Liver (tissue), 9 donors: ENCODE measurements around the gene CACNA1A. TPM values are rescaled to one million over a fixed set of nuclear protein-coding genes. Genes with fewer than 3 reads are reported as not detected.

Experiments
- DNase-seq: peaks from one replicate; pipeline ENCODE4 v3.0.0-alpha.2; 2017; ENCODE audit warnings: low spot score
- H3K27ac ChIP-seq, 2 donors: one replicate each; pipeline ENCODE4 v1.7.0; 2013; ENCODE audit warnings: inconsistent platforms in 2 of 2, low read length in 2 of 2, control low read depth in 1 of 2, low read depth in 1 of 2, mild to moderate bottlenecking in 1 of 2
- H3K27me3 ChIP-seq, 4 donors: one replicate each; pipeline versions ENCODE4 v1.6.1 to v1.7.0; 2013; ENCODE audit warnings: low read length in 3 of 4, inconsistent platforms in 1 of 4, mild to moderate bottlenecking in 1 of 4, moderate library complexity in 1 of 4; ENCODE audit not compliant: control insufficient read depth in 4 of 4, insufficient read depth in 4 of 4
- H3K36me3 ChIP-seq, 4 donors: one replicate each; pipeline versions ENCODE4 v1.6.1 to v1.7.0; 2013; ENCODE audit warnings: low read length in 3 of 4, mild to moderate bottlenecking in 3 of 4, low read depth in 1 of 4, moderate library complexity in 1 of 4; ENCODE audit not compliant: control insufficient read depth in 4 of 4, insufficient read depth in 3 of 4
- H3K4me1 ChIP-seq, 4 donors: one replicate each; pipeline versions ENCODE4 v1.6.1 to v1.7.0; 2013; ENCODE audit warnings: low read length in 3 of 4, mild to moderate bottlenecking in 3 of 4, moderate library complexity in 1 of 4; ENCODE audit not compliant: control insufficient read depth in 4 of 4, insufficient read depth in 4 of 4
- H3K4me3 ChIP-seq, 3 donors: one replicate each; pipeline versions ENCODE4 v1.6.1 to v1.7.0; 2013; ENCODE audit warnings: low read length in 3 of 3, control low read depth in 1 of 3, low read depth in 1 of 3, mild to moderate bottlenecking in 1 of 3
- H3K9ac ChIP-seq, 2 donors: one replicate each; pipeline ENCODE4 v1.7.0; 2013; ENCODE audit warnings: low read length in 2 of 2, mild to moderate bottlenecking in 2 of 2, moderate library complexity in 2 of 2, control low read depth in 1 of 2, low read depth in 1 of 2
- H3K9me3 ChIP-seq, 4 donors: one replicate each; pipeline versions ENCODE4 v1.6.1 to v1.7.0; 2013; ENCODE audit warnings: low read length in 3 of 4; ENCODE audit not compliant: control insufficient read depth in 4 of 4
- EGR1 ChIP-seq, 2 donors: IDR thresholded peaks; 2 replicates each; pipeline ENCODE4 v1.6.1; 2016 to 2018; ENCODE audit warnings: antibody characterized with exemption in 2 of 2, low read depth in 2 of 2
- FOXA2 ChIP-seq: IDR thresholded peaks from 2 replicates; pipeline ENCODE4 v1.6.1; 2016; ENCODE audit warnings: antibody characterized with exemption
- GABPA ChIP-seq, 2 donors: IDR thresholded peaks in 1 of 2; conservative IDR thresholded peaks in 1 of 2; 2 replicates each; pipeline ENCODE4 v1.6.1; 2016; ENCODE audit warnings: antibody characterized with exemption in 2 of 2, mild to moderate bottlenecking in 1 of 2, moderate library complexity in 1 of 2
- HNF4A ChIP-seq, 2 donors: conservative IDR thresholded peaks; 2 replicates each; pipeline ENCODE4 v1.6.1; 2016; ENCODE audit warnings: antibody characterized with exemption in 2 of 2, mild to moderate bottlenecking in 2 of 2
- HNF4G ChIP-seq: IDR thresholded peaks from 2 replicates; pipeline ENCODE4 v1.6.1; 2016; ENCODE audit warnings: antibody characterized with exemption
- JUND ChIP-seq, 2 donors: IDR thresholded peaks; 2 replicates each; pipeline ENCODE4 v1.6.1; 2016; ENCODE audit warnings: antibody characterized with exemption in 2 of 2
- NR2F2 ChIP-seq: IDR thresholded peaks from 2 replicates; pipeline ENCODE4 v1.6.1; 2016; ENCODE audit warnings: antibody characterized with exemption
- RAD21 ChIP-seq, 2 donors: IDR thresholded peaks; 2 replicates each; pipeline ENCODE4 v1.6.1; 2016; ENCODE audit warnings: antibody characterized with exemption in 2 of 2, mild to moderate bottlenecking in 2 of 2
- RXRA ChIP-seq, 2 donors: IDR thresholded peaks; 2 replicates each; pipeline ENCODE4 v1.6.1; 2017 to 2018; ENCODE audit warnings: antibody characterized with exemption in 2 of 2, mild to moderate bottlenecking in 1 of 2
- TAF1 ChIP-seq: conservative IDR thresholded peaks from 2 replicates; pipeline ENCODE4 v1.6.1; 2016; ENCODE audit warnings: antibody characterized with exemption, mild to moderate bottlenecking
- YY1 ChIP-seq: IDR thresholded peaks from 2 replicates; pipeline ENCODE4 v1.6.1; 2016; ENCODE audit warnings: antibody characterized with exemption, mild to moderate bottlenecking
- WGBS: extraction: QIAGEN DNeasy Blood & Tissue Kit; methylation state at CpG from one replicate; pipeline ENCODE4 v1.1.7; 2013; 5-methylcytosine and 5-hydroxymethylcytosine counted together
- polyA plus RNA-seq, 2 donors: library from polyadenylated mRNA; stranded (reverse) in 1 of 2; unstranded in 1 of 2; fragments of 200-250 nt in 1 of 2; fragments of >200 nt in 1 of 2; fragmentation: Nextera tagmentation in 1 of 2; extraction: Ambion mirVana in 1 of 2; gene quantifications; one replicate each; pipeline versions ENCODE4 v1.2.1 to v1.2.3, GENCODE V29; 2013 to 2015
- total RNA-seq, 2 donors: library from RNA; depleted of rRNA; stranded (reverse); fragments of >200 nt; gene quantifications; one replicate each; pipeline ENCODE4 v1.2.3, GENCODE V29; 2014
- TF ChIP-seq, protein P1 (sequence below): IDR thresholded peaks from 2 replicates; pipeline ENCODE4 v1.6.1; 2016; ENCODE audit warnings: antibody characterized with exemption
- TF ChIP-seq, protein P2 (sequence below): IDR thresholded peaks from 2 replicates; pipeline ENCODE4 v1.6.1; 2016; ENCODE audit warnings: antibody characterized with exemption
- TF ChIP-seq, protein P3 (sequence below): fragments of 150-350 bp; IDR thresholded peaks from 2 replicates; pipeline ENCODE4 v1.5.1; 2017; ENCODE audit warnings: improper control_type of control experiment, low read depth, low read length; ENCODE audit not compliant: missing input control
- TF ChIP-seq, protein P4 (sequence below): IDR thresholded peaks from 2 replicates; pipeline ENCODE4 v1.6.1; 2016; ENCODE audit warnings: antibody characterized with exemption
- donor health status: healthy.
- donor health status: healthy.
- donor health status: healthy.
- donor health status: healthy.
- donor health status: healthy.

CACNA1A gene
- total and polyA plus RNA-seq, 4 donors, result 0.09 to 0.17 (median 0.17) TPM; not detected in 1

DNA sequence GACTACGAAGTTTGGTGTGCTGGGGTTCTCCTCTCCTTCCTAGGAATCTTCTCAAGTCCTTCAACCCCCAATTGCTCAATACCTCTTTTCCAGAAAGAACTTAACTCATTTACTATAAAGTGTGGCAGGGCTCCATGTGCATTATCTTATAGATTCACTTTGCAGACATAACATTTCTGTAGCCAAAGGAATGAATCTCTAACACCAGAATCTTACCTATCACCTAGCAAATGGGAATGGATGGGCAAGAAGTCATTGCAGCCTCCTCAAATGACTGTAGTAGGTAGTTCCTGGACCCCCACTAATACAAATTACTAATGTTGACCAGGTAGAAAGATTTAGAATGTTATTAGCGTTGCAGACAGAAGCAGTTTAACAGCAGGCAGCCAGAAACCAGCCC, 5.7 kb upstream of the CACNA1A start:
- no peaks in the 10 kb centered on the region for H3K9me3 ChIP-seq
- no peaks in the 10 kb centered on the region for H3K4me1 ChIP-seq
- TF ChIP-seq, protein P1, sequence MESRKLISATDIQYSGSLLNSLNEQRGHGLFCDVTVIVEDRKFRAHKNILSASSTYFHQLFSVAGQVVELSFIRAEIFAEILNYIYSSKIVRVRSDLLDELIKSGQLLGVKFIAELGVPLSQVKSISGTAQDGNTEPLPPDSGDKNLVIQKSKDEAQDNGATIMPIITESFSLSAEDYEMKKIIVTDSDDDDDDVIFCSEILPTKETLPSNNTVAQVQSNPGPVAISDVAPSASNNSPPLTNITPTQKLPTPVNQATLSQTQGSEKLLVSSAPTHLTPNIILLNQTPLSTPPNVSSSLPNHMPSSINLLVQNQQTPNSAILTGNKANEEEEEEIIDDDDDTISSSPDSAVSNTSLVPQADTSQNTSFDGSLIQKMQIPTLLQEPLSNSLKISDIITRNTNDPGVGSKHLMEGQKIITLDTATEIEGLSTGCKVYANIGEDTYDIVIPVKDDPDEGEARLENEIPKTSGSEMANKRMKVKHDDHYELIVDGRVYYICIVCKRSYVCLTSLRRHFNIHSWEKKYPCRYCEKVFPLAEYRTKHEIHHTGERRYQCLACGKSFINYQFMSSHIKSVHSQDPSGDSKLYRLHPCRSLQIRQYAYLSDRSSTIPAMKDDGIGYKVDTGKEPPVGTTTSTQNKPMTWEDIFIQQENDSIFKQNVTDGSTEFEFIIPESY, result no peak
- TF ChIP-seq, protein P2, sequence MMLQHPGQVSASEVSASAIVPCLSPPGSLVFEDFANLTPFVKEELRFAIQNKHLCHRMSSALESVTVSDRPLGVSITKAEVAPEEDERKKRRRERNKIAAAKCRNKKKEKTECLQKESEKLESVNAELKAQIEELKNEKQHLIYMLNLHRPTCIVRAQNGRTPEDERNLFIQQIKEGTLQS, result no peak
- TF ChIP-seq YY1 (no peak), HNF4A (conservative IDR thresholded peaks at IDR 0.05) (no peak), NR2F2 (no peak), TAF1 (no peak), JUND (IDR thresholded peaks at IDR 0.05) (no peak), FOXA2 (no peak), EGR1 (IDR thresholded peaks at IDR 0.05; ENCODE audit: low read depth in 2 of 2) (no peak), RXRA (IDR thresholded peaks at IDR 0.05) (no peak), RAD21 (IDR thresholded peaks at IDR 0.05) (no peak), GABPA (IDR thresholded peaks at IDR 0.05 in 1 of 2, conservative IDR thresholded peaks at IDR 0.05 in 1 of 2) (no peak), HNF4G (no peak)
- TF ChIP-seq, protein P3, sequence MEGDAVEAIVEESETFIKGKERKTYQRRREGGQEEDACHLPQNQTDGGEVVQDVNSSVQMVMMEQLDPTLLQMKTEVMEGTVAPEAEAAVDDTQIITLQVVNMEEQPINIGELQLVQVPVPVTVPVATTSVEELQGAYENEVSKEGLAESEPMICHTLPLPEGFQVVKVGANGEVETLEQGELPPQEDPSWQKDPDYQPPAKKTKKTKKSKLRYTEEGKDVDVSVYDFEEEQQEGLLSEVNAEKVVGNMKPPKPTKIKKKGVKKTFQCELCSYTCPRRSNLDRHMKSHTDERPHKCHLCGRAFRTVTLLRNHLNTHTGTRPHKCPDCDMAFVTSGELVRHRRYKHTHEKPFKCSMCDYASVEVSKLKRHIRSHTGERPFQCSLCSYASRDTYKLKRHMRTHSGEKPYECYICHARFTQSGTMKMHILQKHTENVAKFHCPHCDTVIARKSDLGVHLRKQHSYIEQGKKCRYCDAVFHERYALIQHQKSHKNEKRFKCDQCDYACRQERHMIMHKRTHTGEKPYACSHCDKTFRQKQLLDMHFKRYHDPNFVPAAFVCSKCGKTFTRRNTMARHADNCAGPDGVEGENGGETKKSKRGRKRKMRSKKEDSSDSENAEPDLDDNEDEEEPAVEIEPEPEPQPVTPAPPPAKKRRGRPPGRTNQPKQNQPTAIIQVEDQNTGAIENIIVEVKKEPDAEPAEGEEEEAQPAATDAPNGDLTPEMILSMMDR, result no peak
- TF ChIP-seq, protein P4, sequence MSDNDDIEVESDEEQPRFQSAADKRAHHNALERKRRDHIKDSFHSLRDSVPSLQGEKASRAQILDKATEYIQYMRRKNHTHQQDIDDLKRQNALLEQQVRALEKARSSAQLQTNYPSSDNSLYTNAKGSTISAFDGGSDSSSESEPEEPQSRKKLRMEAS, result no peak
- no peak overlapping the region for H3K9ac ChIP-seq
- H3K36me3 ChIP-seq, result no peaks in the 10 kb centered on the region
- WGBS, result 71% methylated on average over 2 of the region's 2 CpGs
- DNase-seq, result no peak
- H3K27me3 ChIP-seq, result peaks cover 0 to 10% (median 2%) of the 10 kb centered on the region in 4 donors
- no peak overlapping the region for H3K27ac ChIP-seq
- no peak overlapping the region for H3K4me3 ChIP-seq

DNA sequence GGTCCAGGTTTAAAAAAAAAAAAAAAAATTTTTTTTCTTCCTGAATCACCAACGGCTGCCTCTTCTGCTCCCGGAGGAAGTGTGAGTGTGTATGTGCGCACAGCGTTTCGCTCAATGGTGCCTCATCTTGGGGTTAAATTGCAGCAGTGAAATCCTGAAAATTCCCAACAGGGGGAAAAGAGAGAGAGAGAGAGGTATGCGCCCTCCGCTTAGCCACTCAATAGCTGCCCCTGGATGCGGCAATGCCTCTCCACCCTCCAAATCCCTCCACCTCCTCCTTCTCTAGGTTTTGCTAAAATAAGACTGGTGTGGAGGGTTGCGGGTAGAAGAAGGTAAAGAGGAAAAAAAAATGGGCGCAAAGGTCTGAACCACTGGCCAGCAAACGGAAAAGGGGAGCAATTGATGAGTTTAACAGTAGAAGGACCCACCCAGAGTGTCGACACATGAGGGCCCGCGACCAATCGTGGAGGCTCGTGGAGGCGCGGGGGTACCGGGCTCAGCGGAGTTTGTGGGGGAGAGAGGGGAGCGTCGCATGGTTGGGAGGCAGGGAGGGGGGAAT, 853 bp upstream of the CACNA1A start:
- H3K9me3 ChIP-seq, result no peaks in the 10 kb centered on the region
- H3K4me3 ChIP-seq, result no peak overlapping the region
- no peak for TF ChIP-seq EGR1 (IDR thresholded peaks at IDR 0.05; ENCODE audit: low read depth in 2 of 2)
- TF ChIP-seq, protein P4, result no peak
- peaks cover 0 to 9% (median 2%) of the 10 kb centered on the region in 4 donors for H3K27me3 ChIP-seq
- H3K9ac ChIP-seq, result no peak overlapping the region
- no peaks in the 10 kb centered on the region for H3K4me1 ChIP-seq
- H3K36me3 ChIP-seq, result no peaks in the 10 kb centered on the region
- 4% methylated on average over 22 of the region's 22 CpGs for WGBS
- no peak for DNase-seq
- H3K27ac ChIP-seq, result no peak overlapping the region
